ELF-1 (cell line): ENCODE measurements around the gene CTTN.

Source experiments
- DNase-seq: peaks from one replicate; pipeline ENCODE4 v3.0.0-alpha.2; 2016; ENCODE audit warnings: low read depth, low spot score

CTTN gene

GRCh38 chr11:70428701-70429427 is 30.5 kb downstream of the CTTN start:
- DNase-seq = peak; percentile 37

GRCh38 chr11:70429428-70429705 is 31.0 kb downstream of the CTTN start:
- no peak for DNase-seq

DNA sequence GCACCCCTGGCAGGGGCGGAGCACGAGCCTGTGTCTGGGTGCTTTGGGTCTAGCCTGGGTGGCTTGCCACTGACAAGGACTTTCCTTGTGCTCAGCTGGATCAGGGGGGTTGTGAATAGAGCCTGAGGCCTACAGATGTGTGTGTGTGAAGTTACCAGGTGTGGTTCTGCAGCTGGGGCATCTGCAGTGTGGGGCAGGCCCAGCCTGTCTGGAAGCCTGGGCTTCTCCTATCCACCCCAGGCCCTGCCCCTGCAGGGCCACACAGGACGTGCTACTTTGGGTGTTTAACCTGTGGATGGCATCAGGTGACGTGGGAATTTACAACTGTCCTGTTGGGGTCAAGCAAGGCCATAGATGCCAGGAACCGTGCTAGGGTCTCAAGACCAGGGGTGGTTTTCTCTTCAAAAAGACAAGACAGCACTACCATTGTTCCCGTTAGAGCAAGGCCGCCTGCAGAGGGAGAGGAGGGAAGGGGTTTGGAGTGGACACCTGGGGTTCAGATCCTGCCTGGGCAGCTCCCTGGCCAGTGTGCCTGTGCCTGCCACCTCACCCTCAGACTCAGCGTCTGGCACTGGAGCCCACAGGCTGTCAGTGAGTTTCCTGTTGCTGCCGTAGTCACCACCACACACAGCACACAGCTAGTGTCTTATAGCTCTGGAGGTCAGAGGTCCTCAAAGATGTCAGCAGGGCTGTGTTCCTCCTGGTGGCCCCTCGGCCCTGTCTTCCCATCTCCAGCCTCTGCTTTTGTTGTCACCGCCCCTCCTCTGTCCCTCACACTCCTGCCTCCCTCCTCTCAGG is 31.6 kb downstream of the CTTN start:
- DNase-seq = no peak

DNA sequence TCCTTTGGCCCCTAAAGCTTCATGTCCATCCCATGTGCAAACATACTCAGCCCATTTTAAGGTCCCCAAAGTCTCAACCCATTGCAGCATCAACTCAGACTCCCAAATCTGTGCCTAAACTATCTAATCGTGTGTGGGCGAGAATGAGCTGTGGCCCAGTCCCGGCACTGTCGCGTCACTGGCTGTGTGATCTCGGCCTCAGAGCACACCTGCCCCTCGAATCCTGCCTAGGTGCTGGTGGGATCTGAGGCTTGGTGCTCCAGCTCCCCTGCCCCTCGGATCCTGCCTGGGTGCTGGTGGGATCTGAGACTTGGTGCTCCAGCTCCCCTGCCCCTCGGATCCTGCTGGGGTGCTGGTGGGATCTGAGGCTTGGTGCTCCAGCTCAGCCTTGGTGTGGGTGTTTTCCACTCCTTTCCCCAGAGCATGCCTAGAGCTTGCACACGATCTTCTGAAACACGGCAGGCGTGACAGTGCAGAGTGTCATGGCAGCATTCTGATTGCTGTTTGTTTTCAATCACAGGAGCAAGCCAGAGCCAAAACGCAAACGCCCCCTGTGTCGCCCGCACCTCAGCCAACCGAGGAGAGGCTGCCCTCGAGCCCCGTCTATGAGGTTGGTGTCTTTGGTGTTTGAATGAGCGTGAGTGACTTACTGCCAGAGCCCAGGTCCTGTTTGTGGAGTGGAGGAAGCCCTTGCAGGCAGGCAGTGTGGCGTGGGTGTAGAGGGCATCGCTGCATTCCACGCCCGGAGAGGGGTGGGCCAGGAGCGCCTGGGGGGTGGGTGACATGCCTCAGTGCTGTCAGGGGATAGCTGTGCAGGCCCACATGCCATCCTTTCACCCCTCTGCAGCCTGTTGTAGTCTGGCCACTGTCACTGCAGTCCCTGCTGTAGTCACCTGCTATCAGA is 32.6 kb downstream of the CTTN start:
- DNase-seq = no peak

DNA sequence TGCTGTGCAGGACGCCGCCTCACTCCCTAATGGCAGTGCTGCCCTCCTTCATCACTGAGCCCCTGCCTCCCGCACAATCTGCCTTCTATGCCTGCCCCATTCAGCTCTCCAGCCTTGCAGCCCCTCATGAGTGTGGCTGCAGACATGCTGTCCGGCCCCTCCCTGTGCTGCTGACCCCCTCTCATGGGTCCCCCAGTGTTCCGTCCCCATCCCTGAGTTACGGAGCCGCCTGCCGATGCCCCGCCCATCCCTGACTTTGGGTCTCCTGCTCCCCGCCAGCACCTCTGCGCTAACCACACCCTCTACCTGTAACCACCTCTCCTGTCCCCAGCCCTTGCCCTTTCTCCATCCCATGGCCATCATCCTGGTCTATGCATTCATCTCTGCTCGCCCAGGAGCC is 33.3 kb downstream of the CTTN start:
- DNase-seq = no peak

GRCh38 chr11:70432065-70432464 is 33.7 kb downstream of the CTTN start:
- DNase-seq = peak; percentile 81

GRCh38 chr11:70432580-70432979 is 34.3 kb downstream of the CTTN start:
- DNase-seq = peak; percentile 74

DNA sequence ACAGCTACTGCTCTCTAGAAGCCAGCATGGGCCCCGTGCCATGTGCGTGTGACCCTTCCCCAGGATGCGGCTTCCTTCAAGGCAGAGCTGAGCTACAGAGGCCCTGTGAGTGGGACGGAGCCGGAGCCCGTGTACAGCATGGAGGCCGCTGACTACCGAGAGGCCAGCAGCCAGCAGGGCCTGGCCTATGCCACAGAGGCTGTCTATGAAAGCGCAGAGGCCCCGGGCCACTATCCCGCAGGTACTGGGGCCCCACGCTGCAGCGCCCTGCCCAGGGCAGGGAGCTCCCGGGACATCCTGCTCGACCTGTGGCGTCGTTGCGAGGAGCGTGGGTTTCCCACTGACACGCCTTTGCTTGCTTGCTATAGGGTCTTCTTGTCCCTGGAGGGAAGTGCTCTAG is 34.7 kb downstream of the CTTN start:
- no peak for DNase-seq

GRCh38 chr11:70433526-70433925 is 35.2 kb downstream of the CTTN start:
- no peak for DNase-seq

DNA sequence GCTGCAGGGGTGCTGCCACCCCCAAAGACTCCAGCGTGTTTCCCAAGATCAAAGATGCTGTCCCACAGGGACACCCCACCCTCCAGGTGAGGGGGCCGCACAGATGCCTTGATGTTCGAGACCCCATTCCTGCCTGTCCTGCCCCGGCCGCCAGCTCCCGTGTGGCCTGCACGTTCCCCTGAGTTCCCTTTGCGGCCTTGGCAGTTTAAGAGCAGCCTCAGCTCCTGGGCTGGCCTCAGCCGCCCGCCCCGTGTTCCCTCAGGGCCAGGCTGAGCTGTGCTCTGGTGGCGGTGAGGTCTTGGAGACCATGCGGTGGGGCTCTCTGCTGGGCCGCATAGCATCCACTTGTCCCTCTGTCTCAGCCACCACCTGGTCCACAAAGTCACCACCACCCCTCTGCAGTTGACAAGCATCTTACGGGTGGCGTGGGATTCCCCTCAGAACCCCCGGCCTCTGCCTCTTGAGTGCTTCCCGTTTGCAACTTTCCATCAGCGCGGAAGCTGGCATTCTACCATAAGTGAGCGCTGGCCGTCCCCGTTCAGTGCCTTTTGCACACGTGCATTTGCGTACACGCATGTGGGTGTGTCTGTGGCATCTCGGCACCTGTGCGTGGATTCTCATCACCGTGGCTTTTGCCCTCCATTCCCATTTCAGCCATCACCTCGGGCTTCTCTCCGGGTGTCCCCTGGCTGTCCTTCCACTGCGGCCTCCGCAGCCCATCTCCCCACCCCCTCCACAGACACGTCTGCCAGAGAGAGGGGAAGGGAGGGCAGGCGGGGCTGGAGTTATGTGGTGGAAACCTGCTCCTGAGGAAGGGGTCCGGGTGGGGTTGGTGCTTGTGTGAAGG is 35.9 kb downstream of the CTTN start:
- DNase-seq = no peak

DNA sequence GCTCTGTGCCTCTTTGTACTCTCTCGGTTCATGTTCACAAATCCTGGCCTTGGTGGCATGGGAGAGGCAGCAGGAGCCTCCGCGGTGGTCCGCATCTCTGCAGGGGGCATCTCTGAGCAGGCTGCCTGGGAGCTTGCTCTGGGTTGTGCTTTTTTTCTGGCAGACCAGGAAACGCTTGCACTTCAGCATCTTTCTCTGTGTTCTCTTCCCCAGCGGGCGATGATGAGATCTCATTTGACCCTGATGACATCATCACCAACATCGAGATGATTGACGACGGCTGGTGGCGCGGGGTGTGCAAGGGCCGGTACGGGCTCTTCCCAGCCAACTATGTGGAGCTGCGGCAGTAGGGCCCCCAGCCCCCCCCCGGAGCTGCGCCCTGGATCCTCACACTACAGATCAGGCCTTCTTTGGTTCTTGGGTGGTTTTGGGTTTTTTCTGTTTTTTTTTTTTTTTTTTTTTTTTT is 36.5 kb downstream of the CTTN start:
- no peak for DNase-seq

- DNase-seq = no peak
These were observed 37.0 kb downstream of the CTTN start for GRCh38 chr11:70435361-70435760.

DNA sequence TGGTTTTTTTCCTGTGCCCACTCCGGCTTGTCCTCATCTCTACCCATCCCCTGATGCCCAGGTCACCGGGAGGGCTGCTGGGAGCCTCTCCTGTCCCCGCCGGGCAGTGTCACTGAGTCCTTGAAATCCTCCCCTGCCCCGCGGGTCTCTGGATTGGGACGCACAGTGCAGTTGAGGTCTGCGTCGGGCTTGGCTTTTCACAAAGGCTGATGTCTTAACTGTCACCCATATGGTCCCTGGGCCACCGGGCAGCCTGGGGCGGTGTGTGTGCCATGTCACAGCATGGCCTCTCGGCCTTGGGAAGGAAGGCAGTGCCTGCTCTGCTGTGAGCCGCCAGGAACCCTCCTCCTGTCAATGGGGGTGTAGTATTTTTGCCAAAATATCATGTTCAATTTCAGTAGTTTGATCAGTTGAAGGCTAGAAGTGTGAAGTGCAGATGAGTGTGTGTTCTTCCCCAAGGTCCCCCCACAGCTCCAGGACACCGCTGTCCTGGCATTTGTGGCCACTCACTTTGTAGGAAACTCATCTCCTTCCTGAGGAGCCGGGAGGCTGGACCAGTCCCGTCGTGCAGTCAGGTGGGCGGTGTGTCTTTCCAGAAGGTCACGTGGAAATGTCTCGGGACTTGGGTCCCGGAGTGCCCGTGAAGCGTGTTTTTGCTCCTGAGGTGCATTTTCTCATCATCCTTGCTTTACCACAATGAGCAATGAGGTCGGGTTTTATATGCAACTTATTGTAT is 37.6 kb downstream of the CTTN start:
- no peak for DNase-seq

GRCh38 chr11:70436501-70436860 is 38.2 kb downstream of the CTTN start:
- no peak for DNase-seq

- no peak for DNase-seq
These were observed 38.9 kb downstream of the CTTN start for GRCh38 chr11:70437111-70437784.

- DNase-seq = no peak
These were observed 41.9 kb downstream of the CTTN start for GRCh38 chr11:70440206-70440605.

DNA sequence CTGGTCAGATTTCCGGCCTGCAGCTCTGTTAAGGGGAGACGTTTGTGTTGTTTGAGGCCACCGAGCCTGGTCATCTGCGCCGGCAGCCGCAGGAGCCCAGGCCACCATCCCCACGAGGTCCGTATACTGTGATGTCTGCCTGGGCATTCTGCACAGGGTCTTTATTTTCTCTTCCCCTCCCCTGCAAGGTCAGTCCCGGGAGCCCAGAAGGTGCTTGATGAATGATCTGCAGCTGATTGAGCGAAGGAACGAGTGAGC is 45.4 kb downstream of the CTTN start:
- DNase-seq = no peak

DNA sequence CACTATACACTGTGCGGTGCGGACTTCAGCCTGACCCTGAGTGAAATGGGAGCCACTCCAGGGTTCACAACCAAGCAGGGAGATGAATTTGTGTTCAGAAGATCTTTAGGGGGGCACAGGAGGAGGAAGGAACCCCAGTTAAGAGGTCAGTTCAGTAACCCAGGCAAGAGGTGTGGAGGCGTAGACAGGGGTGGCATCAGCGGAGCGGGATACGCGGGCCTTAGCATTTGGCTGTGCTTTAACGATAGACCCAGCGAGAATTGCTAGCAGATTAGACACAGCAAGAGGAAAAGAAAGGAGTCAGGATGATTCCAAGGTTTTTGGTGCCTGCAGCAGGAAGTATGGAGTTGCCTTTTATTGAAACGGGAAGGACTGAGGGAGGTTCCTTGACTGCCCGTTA is 46.8 kb downstream of the CTTN start:
- DNase-seq = no peak

DNA sequence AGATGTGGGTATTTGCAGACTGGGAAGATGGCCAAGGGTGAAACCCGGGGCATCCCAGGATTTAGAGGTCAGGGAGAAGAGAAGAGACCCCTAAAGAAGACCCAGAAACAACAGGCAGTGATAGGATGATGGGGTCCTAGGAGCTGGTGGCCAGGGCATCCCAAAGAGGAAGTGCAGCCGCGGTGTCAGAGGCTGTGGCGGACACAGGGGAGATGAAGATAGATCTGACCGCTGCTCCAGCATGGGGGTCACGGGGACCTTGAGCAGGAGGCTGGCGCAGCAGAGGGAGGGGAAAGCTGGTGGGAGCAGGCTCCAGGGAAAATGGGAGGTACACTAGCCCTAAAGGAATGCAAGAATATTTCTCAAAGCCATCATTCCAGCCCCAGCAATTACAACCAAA is 47.3 kb downstream of the CTTN start:
- DNase-seq = no peak

- DNase-seq = no peak
These were observed 50.7 kb downstream of the CTTN start for GRCh38 chr11:70448983-70449567.
